ENCODE measurements around the gene NPIPB4.
"Not testable (repeated sequence)": the region's sequence is repeated elsewhere in the genome, so short reads cannot be mapped to it uniquely, and the experiment has no call there.

DNA sequence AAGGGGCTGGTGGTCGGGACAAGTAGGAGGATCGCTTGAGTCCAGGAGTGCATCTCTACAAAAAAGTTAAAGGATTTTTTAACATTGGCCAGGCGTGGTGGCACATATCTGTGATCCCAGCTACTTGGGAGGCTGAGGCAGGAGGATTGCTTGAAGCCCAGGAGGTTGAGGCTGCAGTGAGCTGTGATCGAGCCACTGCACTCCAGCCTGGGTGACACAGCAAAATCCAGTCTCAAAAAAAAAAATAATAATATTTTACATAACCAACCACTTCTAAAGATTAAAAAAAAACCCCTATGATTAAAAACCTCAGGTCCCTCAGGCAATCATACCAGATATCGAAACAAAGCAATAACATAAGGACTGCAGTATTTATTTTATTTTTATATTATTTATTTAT lies 23.3 kb downstream of the NPIPB4 start:
- TF ChIP-seq, protein P1, sequence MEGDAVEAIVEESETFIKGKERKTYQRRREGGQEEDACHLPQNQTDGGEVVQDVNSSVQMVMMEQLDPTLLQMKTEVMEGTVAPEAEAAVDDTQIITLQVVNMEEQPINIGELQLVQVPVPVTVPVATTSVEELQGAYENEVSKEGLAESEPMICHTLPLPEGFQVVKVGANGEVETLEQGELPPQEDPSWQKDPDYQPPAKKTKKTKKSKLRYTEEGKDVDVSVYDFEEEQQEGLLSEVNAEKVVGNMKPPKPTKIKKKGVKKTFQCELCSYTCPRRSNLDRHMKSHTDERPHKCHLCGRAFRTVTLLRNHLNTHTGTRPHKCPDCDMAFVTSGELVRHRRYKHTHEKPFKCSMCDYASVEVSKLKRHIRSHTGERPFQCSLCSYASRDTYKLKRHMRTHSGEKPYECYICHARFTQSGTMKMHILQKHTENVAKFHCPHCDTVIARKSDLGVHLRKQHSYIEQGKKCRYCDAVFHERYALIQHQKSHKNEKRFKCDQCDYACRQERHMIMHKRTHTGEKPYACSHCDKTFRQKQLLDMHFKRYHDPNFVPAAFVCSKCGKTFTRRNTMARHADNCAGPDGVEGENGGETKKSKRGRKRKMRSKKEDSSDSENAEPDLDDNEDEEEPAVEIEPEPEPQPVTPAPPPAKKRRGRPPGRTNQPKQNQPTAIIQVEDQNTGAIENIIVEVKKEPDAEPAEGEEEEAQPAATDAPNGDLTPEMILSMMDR (conservative IDR thresholded peaks at IDR 0.05): not testable (repeated sequence)
- TF ChIP-seq EZH2 (IDR thresholded peaks at IDR 0.05; ENCODE audit: low read depth): not testable (repeated sequence)
